Peyer's patch (tissue), 4 donors: ENCODE results near the gene RBMS1.

ENCODE experiments used
- POLR2A ChIP-seq, 2 donors: fragments of 450-650 bp; IDR thresholded peaks; one replicate each; pipeline ENCODE4 v1.5.1; 2017; ENCODE audit warnings: antibody characterized with exemption in 2 of 2, mild to moderate bottlenecking in 2 of 2, moderate library complexity in 2 of 2
- TF ChIP-seq, protein P1 (sequence below), 6 experiments: fragments of 450-650 bp in 4 of 6; fragments of 200-600 bp in 2 of 6; sonication (generic) in 1 of 6; IDR thresholded peaks; one replicate each; pipeline ENCODE4 v1.5.1; 2017 to 2019; ENCODE audit warnings: antibody characterized with exemption in 6 of 6, mild to moderate bottlenecking in 3 of 6, moderate library complexity in 1 of 6

DNA sequence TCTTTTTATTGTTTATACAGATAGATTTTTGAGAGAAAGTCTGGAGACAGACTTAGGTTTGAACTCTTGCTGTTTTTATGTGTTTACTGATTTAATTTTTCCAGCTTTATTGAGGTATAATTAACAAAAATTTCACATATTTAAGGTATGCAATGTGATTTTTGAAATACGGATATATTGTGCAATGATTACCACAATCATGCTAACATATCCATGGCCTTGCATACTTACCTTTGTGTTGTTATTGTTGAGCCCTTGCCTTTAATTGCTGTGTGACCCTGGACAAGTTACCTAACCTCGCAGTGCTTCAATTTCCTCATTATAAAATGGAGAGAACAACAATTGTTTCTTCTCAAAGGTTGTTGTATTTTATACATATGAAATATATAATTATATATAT is 13.9 kb upstream of the RBMS1 start:
- TF ChIP-seq, protein P1, sequence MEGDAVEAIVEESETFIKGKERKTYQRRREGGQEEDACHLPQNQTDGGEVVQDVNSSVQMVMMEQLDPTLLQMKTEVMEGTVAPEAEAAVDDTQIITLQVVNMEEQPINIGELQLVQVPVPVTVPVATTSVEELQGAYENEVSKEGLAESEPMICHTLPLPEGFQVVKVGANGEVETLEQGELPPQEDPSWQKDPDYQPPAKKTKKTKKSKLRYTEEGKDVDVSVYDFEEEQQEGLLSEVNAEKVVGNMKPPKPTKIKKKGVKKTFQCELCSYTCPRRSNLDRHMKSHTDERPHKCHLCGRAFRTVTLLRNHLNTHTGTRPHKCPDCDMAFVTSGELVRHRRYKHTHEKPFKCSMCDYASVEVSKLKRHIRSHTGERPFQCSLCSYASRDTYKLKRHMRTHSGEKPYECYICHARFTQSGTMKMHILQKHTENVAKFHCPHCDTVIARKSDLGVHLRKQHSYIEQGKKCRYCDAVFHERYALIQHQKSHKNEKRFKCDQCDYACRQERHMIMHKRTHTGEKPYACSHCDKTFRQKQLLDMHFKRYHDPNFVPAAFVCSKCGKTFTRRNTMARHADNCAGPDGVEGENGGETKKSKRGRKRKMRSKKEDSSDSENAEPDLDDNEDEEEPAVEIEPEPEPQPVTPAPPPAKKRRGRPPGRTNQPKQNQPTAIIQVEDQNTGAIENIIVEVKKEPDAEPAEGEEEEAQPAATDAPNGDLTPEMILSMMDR (IDR thresholded peaks at IDR 0.05) = no peak
- no peak for TF ChIP-seq POLR2A (IDR thresholded peaks at IDR 0.05)
